Gastroesophageal sphincter (tissue), 4 donors: ENCODE data around the gene GNG8. TPM values are rescaled to one million over a fixed set of nuclear protein-coding genes. Genes with fewer than 3 reads are reported as not detected.

Experiments
- ATAC-seq: fragments of 150-250 bp; one replicate; pipeline ENCODE4 v1.9.1; 2016; ENCODE audit warnings: mild to moderate bottlenecking, moderate library complexity
- H3K27ac ChIP-seq, 4 donors: fragments of 200-600 bp; sonication (generic) in 3 of 4; 1 replicate in 3 of 4; 2 replicates in 1 of 4; pipeline ENCODE4 v1.5.1; 2016 to 2019
- H3K27me3 ChIP-seq: fragments of 200-600 bp; sonication (generic); one replicate; pipeline ENCODE4 v1.5.1; 2019
- H3K36me3 ChIP-seq, 2 donors: fragments of 200-600 bp; sonication (generic); one replicate each; pipeline ENCODE4 v1.5.1; 2019; ENCODE audit warnings: control low read depth in 1 of 2
- H3K4me1 ChIP-seq, 3 donors: fragments of 200-600 bp; sonication (generic); 1 replicate in 2 of 3; 2 replicates in 1 of 3; pipeline ENCODE4 v1.5.1; 2016 to 2019; ENCODE audit warnings: control low read depth in 2 of 3
- H3K4me3 ChIP-seq, 2 donors: fragments of 200-600 bp; sonication (generic); one replicate each; pipeline ENCODE4 v1.5.1; 2019; ENCODE audit warnings: mild to moderate bottlenecking in 1 of 2, moderate library complexity in 1 of 2
- H3K9me3 ChIP-seq, 3 donors: fragments of 200-600 bp; sonication (generic); one replicate each; pipeline ENCODE4 v1.5.1; 2017 to 2019; ENCODE audit warnings: control low read depth in 2 of 3
- EP300 ChIP-seq: sonication (generic); formaldehyde crosslinking; IDR thresholded peaks from one replicate; pipeline ENCODE4 v1.6.1; 2017; ENCODE audit warnings: antibody characterized with exemption, mild to moderate bottlenecking
- POLR2A ChIP-seq, 2 donors: fragments of 450-650 bp; IDR thresholded peaks; one replicate each; pipeline ENCODE4 v1.6.1; 2017; ENCODE audit warnings: antibody characterized with exemption in 2 of 2, mild to moderate bottlenecking in 2 of 2, moderate library complexity in 1 of 2
- POLR2AphosphoS5 ChIP-seq: sonication (generic); formaldehyde crosslinking; IDR thresholded peaks from one replicate; pipeline ENCODE4 v1.6.1; 2017; ENCODE audit warnings: antibody characterized with exemption
- WGBS, 2 donors: methylation state at CpG; one replicate each; pipeline ENCODE4 v1.1.5; 2018; ENCODE audit warnings: low coverage in 1 of 2; 5-methylcytosine and 5-hydroxymethylcytosine counted together
- total RNA-seq, 4 donors: library from RNA; depleted of rRNA; stranded (reverse); fragments of >200 nt; gene quantifications; one replicate each; pipeline ENCODE4 v1.1.0, GENCODE V29; 2016
- TF ChIP-seq, protein P1 (sequence below), 4 experiments: fragments of 200-600 bp in 2 of 4; fragments of 450-650 bp in 2 of 4; sonication (generic) in 1 of 4; IDR thresholded peaks; one replicate each; pipeline ENCODE4 v1.5.1; 2017 to 2019; ENCODE audit warnings: antibody characterized with exemption in 4 of 4, mild to moderate bottlenecking in 2 of 4, moderate library complexity in 2 of 4

Gene GNG8
- total RNA-seq, 4 donors from 2014 or later, result not detected

- TF ChIP-seq POLR2AphosphoS5 (no peak), EP300 (no peak), POLR2A (IDR thresholded peaks at IDR 0.05) (no peak)
- TF ChIP-seq, protein P1, sequence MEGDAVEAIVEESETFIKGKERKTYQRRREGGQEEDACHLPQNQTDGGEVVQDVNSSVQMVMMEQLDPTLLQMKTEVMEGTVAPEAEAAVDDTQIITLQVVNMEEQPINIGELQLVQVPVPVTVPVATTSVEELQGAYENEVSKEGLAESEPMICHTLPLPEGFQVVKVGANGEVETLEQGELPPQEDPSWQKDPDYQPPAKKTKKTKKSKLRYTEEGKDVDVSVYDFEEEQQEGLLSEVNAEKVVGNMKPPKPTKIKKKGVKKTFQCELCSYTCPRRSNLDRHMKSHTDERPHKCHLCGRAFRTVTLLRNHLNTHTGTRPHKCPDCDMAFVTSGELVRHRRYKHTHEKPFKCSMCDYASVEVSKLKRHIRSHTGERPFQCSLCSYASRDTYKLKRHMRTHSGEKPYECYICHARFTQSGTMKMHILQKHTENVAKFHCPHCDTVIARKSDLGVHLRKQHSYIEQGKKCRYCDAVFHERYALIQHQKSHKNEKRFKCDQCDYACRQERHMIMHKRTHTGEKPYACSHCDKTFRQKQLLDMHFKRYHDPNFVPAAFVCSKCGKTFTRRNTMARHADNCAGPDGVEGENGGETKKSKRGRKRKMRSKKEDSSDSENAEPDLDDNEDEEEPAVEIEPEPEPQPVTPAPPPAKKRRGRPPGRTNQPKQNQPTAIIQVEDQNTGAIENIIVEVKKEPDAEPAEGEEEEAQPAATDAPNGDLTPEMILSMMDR (IDR thresholded peaks at IDR 0.05), result no peak
- Histone ChIP-seq H3K27ac (no peak overlapping the region), H3K9me3 (no peaks in the 10 kb centered on the region), H3K4me1 (no peaks in the 10 kb centered on the region), H3K36me3 (peaks cover 0 to 35% of the 10 kb centered on the region in 2 donors), H3K4me3 (no peak overlapping the region), H3K27me3 (no peaks in the 10 kb centered on the region)
- no peak for ATAC-seq
These were observed 34.8 kb upstream of the GNG8 start for GRCh38 chr19:46670813-46671212.

DNA sequence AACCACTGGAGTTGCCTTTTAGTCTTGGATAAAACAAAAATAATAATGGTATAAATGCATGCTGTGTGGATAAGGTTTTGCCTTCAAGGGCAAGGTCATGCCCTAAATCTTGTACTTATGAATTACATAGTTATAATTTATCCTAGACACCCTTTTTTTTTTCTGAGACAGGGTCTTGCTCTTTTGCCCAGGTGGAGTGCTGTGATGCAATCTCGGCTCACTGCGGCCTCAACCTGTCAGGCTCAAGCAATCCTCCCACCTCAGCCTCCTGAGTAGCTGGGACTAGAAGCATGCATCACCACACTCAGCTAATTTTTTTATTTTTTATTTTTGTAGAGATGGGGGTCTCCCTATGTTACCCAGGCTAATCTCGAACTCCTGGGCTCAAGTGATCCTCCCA lies 32.7 kb upstream of the GNG8 start:
- TF ChIP-seq, protein P1 (IDR thresholded peaks at IDR 0.05), result no peak
- TF ChIP-seq EP300, result no peak
- TF ChIP-seq POLR2AphosphoS5, result no peak
- TF ChIP-seq POLR2A (IDR thresholded peaks at IDR 0.05), result no peak
- Histone ChIP-seq H3K4me1 (no peaks in the 10 kb centered on the region), H3K27ac (no peak overlapping the region), H3K27me3 (no peaks in the 10 kb centered on the region), H3K9me3 (no peaks in the 10 kb centered on the region), H3K36me3 (peaks cover 0 to 13% of the 10 kb centered on the region in 2 donors), H3K4me3 (no peak overlapping the region)
- ATAC-seq, result no peak
- WGBS, 2 donors, result 75 to 97% methylated on average over 1 to 3 of the region's 3 CpGs

DNA sequence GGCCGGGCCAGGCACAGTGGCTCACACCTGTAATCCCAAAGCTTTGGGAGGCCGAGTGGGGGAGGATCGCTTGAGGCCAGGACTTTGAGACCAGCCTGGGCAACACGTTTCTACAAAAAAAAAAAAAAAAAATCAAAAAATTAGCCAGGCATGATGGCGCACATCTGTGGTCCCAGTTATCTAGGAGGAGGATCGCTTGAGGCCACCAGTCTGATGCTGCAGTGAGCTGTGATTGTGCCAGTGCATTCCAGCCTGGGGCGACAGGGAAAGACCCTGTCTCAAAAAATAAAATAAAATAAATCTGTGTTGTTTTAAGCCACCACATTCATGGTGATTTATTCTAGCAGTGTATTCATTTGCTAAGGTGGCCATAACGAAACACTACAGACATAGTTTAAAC lies 29.1 kb upstream of the GNG8 start:
- 81 to 88% methylated on average over 5 to 8 of the region's 8 CpGs for WGBS, 2 donors
- ATAC-seq, result no peak
- H3K4me1 ChIP-seq, result peaks cover 0 to 17% (median 10%) of the 10 kb centered on the region in 3 donors

DNA sequence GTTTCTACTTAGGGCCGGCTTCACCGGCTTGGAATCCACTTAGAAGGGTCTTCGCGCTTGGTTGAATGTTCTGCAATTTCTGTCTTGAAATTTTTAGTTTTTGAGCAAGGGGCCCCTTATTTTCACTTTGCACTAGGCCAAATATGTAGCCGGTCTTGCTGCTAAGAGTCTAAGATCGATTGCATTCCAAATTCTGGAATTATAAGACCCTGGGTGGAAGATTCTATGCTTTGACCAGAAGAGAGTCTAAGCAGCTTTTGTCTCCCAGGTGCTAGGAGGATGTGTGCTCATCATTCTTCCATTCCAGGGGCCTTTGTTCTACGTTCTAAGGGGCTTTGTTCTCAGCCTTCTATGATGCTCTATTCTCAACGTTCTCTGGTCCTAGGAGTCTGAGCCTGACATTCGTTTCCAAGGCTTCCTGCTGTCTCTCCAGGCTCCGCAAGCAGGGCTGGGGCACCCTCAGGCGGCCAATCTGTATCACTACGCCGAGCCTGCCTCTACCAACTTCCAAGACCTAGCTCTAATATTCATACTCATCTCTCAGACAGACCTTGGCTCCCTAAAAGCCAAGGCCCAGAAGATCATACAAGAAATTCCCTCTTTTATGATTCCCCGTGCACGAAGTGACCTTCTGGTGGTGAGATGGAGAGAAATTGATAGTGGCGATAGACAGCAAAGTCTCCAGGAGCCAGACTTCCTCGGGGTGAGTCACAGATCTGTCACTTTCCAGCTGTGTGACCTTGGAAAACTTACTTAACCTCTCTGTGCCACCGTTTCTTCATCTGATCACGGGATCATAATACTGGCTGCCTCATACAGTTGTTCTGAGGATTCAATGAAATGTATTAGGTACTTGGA lies 26.0 kb upstream of the GNG8 start:
- peak; percentile 67 for ATAC-seq
- TF ChIP-seq, protein P1 (IDR thresholded peaks at IDR 0.05), result peak in 3 of 4 experiments; percentile 95 to 96 (median 96)
- TF ChIP-seq POLR2A (IDR thresholded peaks at IDR 0.05) (no peak), POLR2AphosphoS5 (peak; percentile 48), EP300 (no peak)
- Histone ChIP-seq H3K4me3 (peak overlapping the region in 1 of 2 donors; percentile 44), H3K36me3 (no peaks in the 10 kb centered on the region), H3K27me3 (no peaks in the 10 kb centered on the region), H3K4me1 (peaks cover 0 to 47% (median 23%) of the 10 kb centered on the region in 3 donors), H3K9me3 (no peaks in the 10 kb centered on the region), H3K27ac (peak overlapping the region; percentile 45 to 95 (median 88))
- 1 to 18% methylated on average over 7 to 18 of the region's 19 CpGs for WGBS, 2 donors

More for the DNA sequence above, 29.1 kb upstream of the GNG8 start:
- Histone ChIP-seq H3K27me3 (no peaks in the 10 kb centered on the region), H3K36me3 (no peaks in the 10 kb centered on the region), H3K4me3 (no peak overlapping the region), H3K9me3 (no peaks in the 10 kb centered on the region), H3K27ac (no peak overlapping the region)
- TF ChIP-seq, protein P1 (IDR thresholded peaks at IDR 0.05), result no peak
- TF ChIP-seq EP300, result no peak
- no peak for TF ChIP-seq POLR2AphosphoS5
- TF ChIP-seq POLR2A (IDR thresholded peaks at IDR 0.05), result no peak
